GM12875 (cell line): ENCODE data around the gene HECW1.

Experiments used
- H3K4me3 ChIP-seq: one replicate; pipeline ENCODE4 v1.5.1; 2011; ENCODE audit warnings: low read depth, low read length, control low read depth
- CTCF ChIP-seq: IDR thresholded peaks from 2 replicates; pipeline ENCODE4 v1.5.1; 2011; ENCODE audit warnings: low read depth, mild to moderate bottlenecking, control low read depth, inconsistent platforms, low read length, moderate library complexity, borderline replicate concordance; ENCODE audit not compliant: insufficient read depth

Gene HECW1

GRCh38 chr7:43492896-43493295 lies 380.4 kb downstream of the HECW1 start:
- H3K4me3 ChIP-seq = no peak overlapping the region
- no peak for TF ChIP-seq CTCF

- TF ChIP-seq CTCF = no peak
- H3K4me3 ChIP-seq = no peak overlapping the region
These were observed 383.1 kb downstream of the HECW1 start for GRCh38 chr7:43495572-43495971.

GRCh38 chr7:43496596-43496995 lies 384.1 kb downstream of the HECW1 start:
- no peak overlapping the region for H3K4me3 ChIP-seq
- TF ChIP-seq CTCF = no peak

GRCh38 chr7:43501870-43502269 lies 389.4 kb downstream of the HECW1 start:
- no peak overlapping the region for H3K4me3 ChIP-seq
- no peak for TF ChIP-seq CTCF

GRCh38 chr7:43502941-43503340 lies 390.5 kb downstream of the HECW1 start:
- no peak for TF ChIP-seq CTCF
- no peak overlapping the region for H3K4me3 ChIP-seq

GRCh38 chr7:43505412-43505811 lies 393.0 kb downstream of the HECW1 start:
- TF ChIP-seq CTCF = no peak
- H3K4me3 ChIP-seq = no peak overlapping the region

- no peak overlapping the region for H3K4me3 ChIP-seq
These were observed 394.0 kb downstream of the HECW1 start for GRCh38 chr7:43506460-43506859.

More at GRCh38 chr7:43506460-43506859, 394.0 kb downstream of the HECW1 start:
- no peak for TF ChIP-seq CTCF
